Small intestine (tissue), 7 donors: Measurements from ENCODE around the gene VARS1. TPM values are rescaled to one million over a fixed set of nuclear protein-coding genes. Genes with fewer than 3 reads are reported as not detected.

ENCODE experiments used
- DNase-seq, 2 donors: peaks; one replicate each; pipeline versions ENCODE4 v3.0.0 to v3.0.0-alpha.2; 2013
- FAIRE-seq: peaks from 2 replicates; lab custom pipeline; 2012; peaks lifted over from hg19 to GRCh38; lab: Jason Lieb, UNC
- H3K27ac ChIP-seq, 3 donors: one replicate each; pipeline ENCODE4 v1.5.1; 2013; ENCODE audit warnings: low read length in 2 of 3, mild to moderate bottlenecking in 2 of 3, control low read depth in 1 of 3, inconsistent platforms in 1 of 3, low read depth in 1 of 3, moderate library complexity in 1 of 3
- H3K27me3 ChIP-seq, 3 donors: one replicate each; pipeline ENCODE4 v1.6.1; 2013; ENCODE audit warnings: low read length in 3 of 3, inconsistent platforms in 1 of 3; ENCODE audit not compliant: control insufficient read depth in 3 of 3, insufficient read depth in 3 of 3
- H3K36me3 ChIP-seq, 3 donors: one replicate each; pipeline ENCODE4 v1.6.1; 2013; ENCODE audit warnings: low read length in 3 of 3, inconsistent platforms in 1 of 3, low read depth in 1 of 3, mild to moderate bottlenecking in 1 of 3, moderate library complexity in 1 of 3; ENCODE audit not compliant: control insufficient read depth in 3 of 3, insufficient read depth in 2 of 3
- H3K4me1 ChIP-seq, 3 donors: one replicate each; pipeline ENCODE4 v1.6.1; 2013; ENCODE audit warnings: low read length in 2 of 3, inconsistent platforms in 1 of 3, low read depth in 1 of 3, mild to moderate bottlenecking in 1 of 3, moderate library complexity in 1 of 3; ENCODE audit not compliant: control insufficient read depth in 3 of 3, insufficient read depth in 2 of 3
- H3K4me3 ChIP-seq, 3 donors: one replicate each; pipeline ENCODE4 v1.5.1; 2013; ENCODE audit warnings: low read length in 3 of 3, control low read depth in 1 of 3, inconsistent platforms in 1 of 3, low read depth in 1 of 3, mild to moderate bottlenecking in 1 of 3, moderate library complexity in 1 of 3
- H3K9me3 ChIP-seq, 2 donors: one replicate each; pipeline ENCODE4 v1.6.1; 2013; ENCODE audit warnings: low read depth in 1 of 2, low read length in 1 of 2; ENCODE audit not compliant: control insufficient read depth in 2 of 2, insufficient read depth in 1 of 2
- WGBS, 3 donors: extraction: QIAGEN DNeasy Blood & Tissue Kit; methylation state at CpG; one replicate each; pipeline ENCODE4 v1.1.7; 2013; 5-methylcytosine and 5-hydroxymethylcytosine counted together
- polyA plus RNA-seq, 4 donors: library from polyadenylated mRNA; stranded (reverse) in 3 of 4; unstranded in 1 of 4; fragments of 200-250 nt in 3 of 4; fragments of 120-200 nt in 1 of 4; gene quantifications; one replicate each; pipeline versions ENCODE4 v1.2.1 to v1.2.3, GENCODE V29; 2013
- donor health status: healthy with polysubstance abuse.
- donor health status: control.
- donor health status: control.
- donor health status: Bipolar disorder and iron deficiency.
- donor health status: healthy.

VARS1 gene
- polyA plus RNA-seq, 4 donors, result 19.9 to 42.4 (median 24.2) TPM

GRCh38 chr6:31767096-31767645 lies 28.4 kb downstream of the VARS1 start:
- Histone ChIP-seq H3K36me3 (peaks cover 0 to 22% (median 0%) of the 10 kb centered on the region in 3 donors), H3K27me3 (no peaks in the 10 kb centered on the region), H3K27ac (no peak overlapping the region), H3K4me3 (no peak overlapping the region), H3K4me1 (peaks cover 0 to 35% (median 0%) of the 10 kb centered on the region in 3 donors), H3K9me3 (no peaks in the 10 kb centered on the region)
- WGBS, 3 donors, result 78 to 84% (median 79%) methylated on average over 6 of the region's 6 CpGs
- FAIRE-seq (no peak), DNase-seq (peak; percentile 30 to 46)

DNA sequence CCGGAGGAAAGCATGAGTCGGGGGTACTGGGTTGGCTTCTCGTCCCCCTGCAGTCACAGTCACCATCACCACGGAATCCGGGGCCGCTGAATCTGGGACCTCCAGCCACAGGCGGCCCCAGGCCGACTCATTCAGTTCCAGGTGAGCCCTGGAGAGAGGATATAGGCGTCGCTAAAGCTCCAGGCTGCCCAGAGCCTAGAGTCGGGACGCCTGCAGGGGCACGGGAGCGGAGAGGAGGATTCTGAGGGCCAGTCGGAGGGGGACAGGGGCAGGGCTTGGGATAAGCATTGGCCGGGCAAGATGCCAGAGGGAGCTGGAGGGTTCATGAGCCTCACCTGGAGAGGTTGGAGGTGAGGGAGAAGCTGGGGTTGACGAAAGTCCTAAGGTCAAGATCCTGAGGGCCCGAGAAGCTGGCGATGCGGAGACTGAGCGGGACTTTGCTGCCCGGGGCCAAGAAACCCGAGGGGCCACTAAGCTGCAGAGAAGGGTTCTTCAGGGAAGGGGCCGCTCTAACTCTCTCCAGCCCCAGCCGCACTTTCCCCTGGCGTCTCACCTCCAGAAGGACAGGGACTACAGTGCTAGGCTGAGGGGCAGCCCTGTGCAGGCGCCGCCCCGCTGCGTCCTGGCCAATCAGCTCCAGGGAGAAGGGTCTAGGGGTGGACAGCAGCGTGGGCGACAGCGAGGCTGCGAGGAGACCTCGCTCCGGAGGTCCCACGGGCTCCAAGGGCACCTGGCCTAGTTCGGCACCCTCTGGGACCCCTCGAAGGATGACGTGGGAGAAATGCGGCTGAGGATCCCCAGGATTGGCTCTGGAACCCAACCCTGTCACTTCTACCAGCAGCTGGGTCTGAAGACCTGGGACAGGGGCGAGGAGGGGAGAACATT lies 29.4 kb downstream of the VARS1 start:
- 20 to 39% (median 39%) methylated on average over 39 to 42 of the region's 42 CpGs for WGBS, 3 donors
- peak; percentile 70 to 88 for DNase-seq
- FAIRE-seq, result no peak
- Histone ChIP-seq H3K27me3 (no peaks in the 10 kb centered on the region), H3K4me3 (peak overlapping the region in 2 of 3 donors; percentile 33 to 36), H3K27ac (peak overlapping the region in 2 of 3 donors; percentile 12 to 15), H3K4me1 (peaks cover 0 to 41% (median 6%) of the 10 kb centered on the region in 3 donors), H3K9me3 (no peaks in the 10 kb centered on the region), H3K36me3 (peaks cover 0 to 30% (median 0%) of the 10 kb centered on the region in 3 donors)

- peaks cover 0 to 45% (median 7%) of the 10 kb centered on the region in 3 donors for H3K4me1 ChIP-seq
- H3K9me3 ChIP-seq, result no peaks in the 10 kb centered on the region
- H3K27ac ChIP-seq, result no peak overlapping the region
- no peak for DNase-seq
- 49 to 81% (median 57%) methylated on average over 9 of the region's 9 CpGs for WGBS, 3 donors
- H3K36me3 ChIP-seq, result peaks cover 0 to 35% (median 0%) of the 10 kb centered on the region in 3 donors
- no peak for FAIRE-seq
- no peaks in the 10 kb centered on the region for H3K27me3 ChIP-seq
- H3K4me3 ChIP-seq, result peak overlapping the region in 2 of 3 donors; percentile 33 to 36
These were observed 30.0 kb downstream of the VARS1 start for GRCh38 chr6:31765559-31765909.

DNA sequence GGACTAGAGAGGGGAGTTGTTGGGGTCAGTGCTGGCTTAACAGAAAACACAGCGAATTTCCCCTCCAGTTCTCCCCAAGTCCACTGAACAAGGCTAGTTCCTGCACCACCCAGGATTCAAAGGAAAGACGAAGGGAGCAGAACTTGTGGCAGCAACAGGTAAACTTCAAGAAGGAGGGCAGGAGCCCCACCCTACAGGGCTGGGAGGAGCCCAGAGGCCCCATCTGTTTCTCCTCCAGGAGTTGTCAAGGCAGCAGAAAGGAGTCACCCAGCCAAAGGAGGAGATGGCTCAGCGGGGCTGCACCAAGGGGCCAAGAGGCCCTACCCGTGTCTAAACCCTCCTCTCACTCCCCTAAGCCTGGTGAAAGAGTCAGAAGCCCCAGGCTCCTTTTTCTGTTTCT lies 31.4 kb downstream of the VARS1 start:
- Histone ChIP-seq H3K9me3 (no peaks in the 10 kb centered on the region), H3K27me3 (no peaks in the 10 kb centered on the region), H3K27ac (no peak overlapping the region), H3K36me3 (peaks cover 0 to 48% (median 0%) of the 10 kb centered on the region in 3 donors), H3K4me1 (peaks cover 0 to 47% (median 13%) of the 10 kb centered on the region in 3 donors), H3K4me3 (no peak overlapping the region)
- FAIRE-seq, result no peak
- WGBS, 3 donors, result 71 to 76% (median 74%) methylated on average over 4 of the region's 4 CpGs
- DNase-seq, result peak in 1 of 2 donors; percentile 49

DNA sequence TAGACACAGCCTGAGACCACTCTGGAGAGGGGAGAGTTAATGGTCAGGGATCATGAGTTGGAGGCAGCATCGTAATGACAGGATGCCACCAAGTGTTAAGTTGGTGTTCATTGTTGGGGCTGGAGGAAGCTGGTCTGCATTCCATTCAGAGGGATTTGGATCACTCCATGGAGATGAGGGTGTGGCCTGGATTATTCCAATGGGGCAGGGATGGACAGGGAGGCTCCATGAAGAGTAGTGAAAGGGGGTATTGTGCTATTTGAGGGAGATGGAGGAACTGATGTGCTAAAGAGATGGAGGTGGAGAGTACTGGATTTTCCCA lies 32.0 kb downstream of the VARS1 start:
- Histone ChIP-seq H3K9me3 (no peaks in the 10 kb centered on the region), H3K4me1 (peaks cover 0 to 47% (median 13%) of the 10 kb centered on the region in 3 donors), H3K27me3 (no peaks in the 10 kb centered on the region), H3K4me3 (no peak overlapping the region), H3K27ac (no peak overlapping the region), H3K36me3 (peaks cover 0 to 48% (median 0%) of the 10 kb centered on the region in 3 donors)
- no peak for FAIRE-seq
- 21 to 31% (median 29%) methylated on average over 1 of the region's 1 CpG for WGBS, 3 donors
- DNase-seq, result peak; percentile 34 to 43

DNA sequence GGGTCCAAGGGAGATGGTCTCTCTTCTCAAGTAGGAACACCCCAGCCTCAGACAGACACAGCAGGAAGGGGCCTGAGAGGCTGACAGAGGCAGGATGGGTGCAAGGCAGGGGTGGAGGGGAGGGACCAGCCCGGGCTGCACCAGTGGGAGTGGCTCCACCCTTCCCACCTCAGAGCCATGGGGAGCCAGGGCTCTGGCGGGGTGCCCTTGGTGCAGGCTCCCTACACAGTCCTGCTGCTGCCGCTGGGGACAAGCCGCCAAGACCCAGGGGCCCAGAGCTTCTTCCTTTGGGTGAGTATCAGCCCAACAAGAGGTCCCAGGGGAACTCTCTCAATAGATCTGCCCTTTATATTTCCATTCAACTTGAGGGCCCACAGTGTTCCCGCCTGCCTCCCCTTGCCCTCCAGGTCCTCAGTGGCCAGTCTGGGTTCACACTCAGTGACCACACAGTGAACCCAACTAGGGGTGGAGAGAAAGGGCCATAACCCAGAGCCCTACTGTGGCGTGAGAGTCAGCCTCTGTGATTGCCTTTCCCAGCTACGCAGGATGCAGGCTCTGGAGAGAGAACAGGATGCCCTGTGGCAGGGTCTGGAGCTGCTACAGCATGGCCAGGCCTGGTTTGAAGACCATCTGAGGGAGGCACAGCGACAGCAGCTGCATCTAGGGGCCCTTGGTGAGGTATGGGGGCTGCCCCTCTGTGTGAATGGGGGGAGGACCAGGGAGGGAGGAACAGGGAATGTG lies 32.5 kb downstream of the VARS1 start:
- H3K9me3 ChIP-seq, result no peaks in the 10 kb centered on the region
- peaks cover 0 to 47% (median 13%) of the 10 kb centered on the region in 3 donors for H3K4me1 ChIP-seq
- 70 to 80% (median 78%) methylated on average over 7 to 8 of the region's 8 CpGs for WGBS, 3 donors
- H3K27ac ChIP-seq, result no peak overlapping the region
- DNase-seq (no peak), FAIRE-seq (no peak)
- H3K27me3 ChIP-seq, result no peaks in the 10 kb centered on the region
- H3K36me3 ChIP-seq, result peaks cover 0 to 52% (median 0%) of the 10 kb centered on the region in 3 donors
- no peak overlapping the region for H3K4me3 ChIP-seq

- Histone ChIP-seq H3K9me3 (no peaks in the 10 kb centered on the region), H3K4me3 (no peak within 1 kb of the TSS), H3K27me3 (no peaks in the 10 kb centered on the region), H3K4me1 (peaks cover 0 to 46% (median 13%) of the 10 kb centered on the region in 3 donors), H3K36me3 (peaks cover 0 to 54% (median 0%) of the 10 kb centered on the region in 3 donors), H3K27ac (no peak within 1 kb of the TSS)
- WGBS, 3 donors, result 80 to 81% (median 80%) methylated on average over 4 of the region's 4 CpGs
- DNase-seq (no peak), FAIRE-seq (no peak)
These were observed 33.2 kb downstream of the VARS1 start, which contains the start of gene SAPCD1 for GRCh38 chr6:31762356-31762755. Gene SAPCD1, plus strand, starts transcription at chr6:31762656. Its CDS starts 399 bp downstream, at chr6:31763055.

- WGBS, 3 donors, result 87 to 95% (median 92%) methylated on average over 8 of the region's 8 CpGs
These were observed 34.2 kb downstream of the VARS1 start for GRCh38 chr6:31761343-31761742.

More at GRCh38 chr6:31761343-31761742, 34.2 kb downstream of the VARS1 start:
- FAIRE-seq, result no peak
- H3K9me3 ChIP-seq, result no peaks in the 10 kb centered on the region
- H3K27me3 ChIP-seq, result no peaks in the 10 kb centered on the region
- H3K27ac ChIP-seq, result peak overlapping the region in 1 of 3 donors; percentile 53
- H3K36me3 ChIP-seq, result peaks cover 0 to 54% (median 0%) of the 10 kb centered on the region in 3 donors
- no peak for DNase-seq
- H3K4me1 ChIP-seq, result peaks cover 0 to 41% (median 13%) of the 10 kb centered on the region in 3 donors
- H3K4me3 ChIP-seq, result no peak overlapping the region
